D721Med (cell line): ENCODE data around the gene IL24.

ENCODE experiments used
- DNase-seq: peaks from one replicate; pipeline ENCODE4 v3.0.0; 2011; ENCODE audit warnings: low spot score; ENCODE audit not compliant: insufficient read length
- FAIRE-seq: peaks from 2 replicates; lab custom pipeline; 2011; peaks lifted over from hg19 to GRCh38; lab: Jason Lieb, UNC
- CTCF ChIP-seq: IDR thresholded peaks from 2 replicates; pipeline ENCODE4 v1.5.1; 2012; ENCODE audit warnings: mild to moderate bottlenecking, control low read depth; ENCODE audit not compliant: insufficient read depth; ENCODE audit errors: missing control alignments

The IL24 gene

GRCh38 chr1:206929524-206929923 lies 32.3 kb downstream of the IL24 start:
- TF ChIP-seq CTCF, result no peak
- DNase-seq (no peak), FAIRE-seq (no peak)

- FAIRE-seq (no peak), DNase-seq (no peak)
- TF ChIP-seq CTCF, result no peak
Observed at GRCh38 chr1:206930210-206930798, 33.1 kb downstream of the IL24 start.

GRCh38 chr1:206931709-206932108 lies 34.5 kb downstream of the IL24 start:
- no peak for DNase-seq
- FAIRE-seq, result no peak
- no peak for TF ChIP-seq CTCF

- FAIRE-seq (no peak), DNase-seq (no peak)
- no peak for TF ChIP-seq CTCF
Observed at GRCh38 chr1:206932177-206932576, 34.9 kb downstream of the IL24 start.

GRCh38 chr1:206933333-206933945 lies 36.2 kb downstream of the IL24 start:
- FAIRE-seq (no peak), DNase-seq (no peak)
- TF ChIP-seq CTCF, result peak; percentile 42

GRCh38 chr1:206935491-206936067 lies 38.3 kb downstream of the IL24 start:
- peak; percentile 33 for TF ChIP-seq CTCF
- no peak for DNase-seq
- FAIRE-seq, result no peak

- no peak for TF ChIP-seq CTCF
- DNase-seq, result no peak
- no peak for FAIRE-seq
Observed at GRCh38 chr1:206937425-206937824, 40.2 kb downstream of the IL24 start.
